AG04450 (cell line): ENCODE data around the gene FMN2. TPM values are rescaled to one million over a fixed set of nuclear protein-coding genes. Genes with fewer than 3 reads are reported as not detected.

Source experiments
- CTCF ChIA-PET: fragments of 300-600, 350-600 bp; formaldehyde crosslinking; extraction: SDS; loops from one replicate; lab custom pipeline; 2022; ENCODE audit warnings: antibody characterized with exemption, inconsistent platforms; lab: Charles Lee
- POLR2A ChIA-PET: fragments of 350-600 bp; formaldehyde crosslinking; extraction: SDS; loops from one replicate; lab custom pipeline; 2021; ENCODE audit warnings: antibody characterized with exemption, inconsistent platforms; lab: Yijun Ruan, JAX
- DNase-seq: peaks from one replicate; pipeline ENCODE4 v3.0.0-alpha.2; 2011; ENCODE audit warnings: low read depth, low spot score
- H3K27ac ChIP-seq: one replicate; pipeline ENCODE4 v1.5.1; 2012; ENCODE audit warnings: low read depth, low read length, control low read depth
- H3K27me3 ChIP-seq: one replicate; pipeline ENCODE4 v1.6.0; 2012; ENCODE audit warnings: low read length; ENCODE audit not compliant: control insufficient read depth, insufficient read depth
- H3K4me3 ChIP-seq: 2 replicates; pipeline ENCODE4 v1.5.1; 2011; ENCODE audit warnings: mild to moderate bottlenecking, low read depth, low read length, control low read depth
- H3K9me3 ChIP-seq: 2 replicates; pipeline ENCODE4 v1.5.1; 2012; ENCODE audit warnings: low read length; ENCODE audit not compliant: control insufficient read depth, insufficient read depth
- CTCF ChIP-seq: IDR thresholded peaks from 2 replicates; pipeline ENCODE4 v1.5.1; 2011; ENCODE audit warnings: low read depth, low read length, control low read depth, inconsistent platforms
- polyA plus RNA-seq: library from polyadenylated mRNA; depleted of rRNA; stranded (reverse); fragments of >200 nt; gene quantifications from 2 replicates; pipeline ENCODE4 v1.2.3, GENCODE V29; 2011

Gene FMN2
- polyA plus RNA-seq, 1 experiment, result 6.9 TPM

GRCh38 chr1:240226102-240226501 is 134.4 kb downstream of the FMN2 start:
- DNase-seq, result no peak
- H3K9me3 ChIP-seq, result peaks cover 6% of the 10 kb centered on the region; the same call in 1 of the 2 replicates
- TF ChIP-seq CTCF, result no peak
- ChIA-PET POLR2A (no interaction called here), CTCF (no interaction called here)
- H3K27ac ChIP-seq, result no peak overlapping the region
- H3K4me3 ChIP-seq, result no peak overlapping the region
- H3K27me3 ChIP-seq, result no peaks in the 10 kb centered on the region

- Histone ChIP-seq H3K27ac (no peak overlapping the region), H3K9me3 (no peaks in the 10 kb centered on the region), H3K4me3 (no peak overlapping the region), H3K27me3 (no peaks in the 10 kb centered on the region)
- no peak for DNase-seq
- ChIA-PET POLR2A (no interaction called here), CTCF (no interaction called here)
- no peak for TF ChIP-seq CTCF
These were observed 139.1 kb downstream of the FMN2 start for GRCh38 chr1:240230816-240231215.

- Histone ChIP-seq H3K9me3 (no peaks in the 10 kb centered on the region), H3K27me3 (no peaks in the 10 kb centered on the region), H3K27ac (no peak overlapping the region), H3K4me3 (no peak overlapping the region)
- DNase-seq, result no peak
- CTCF ChIA-PET, result no interaction called here
- no peak for TF ChIP-seq CTCF
- POLR2A ChIA-PET, result no interaction called here
These were observed 140.8 kb downstream of the FMN2 start for GRCh38 chr1:240232530-240232929.

GRCh38 chr1:240234485-240235210 is 143.0 kb downstream of the FMN2 start:
- POLR2A ChIA-PET, result interaction anchor here (0.6 kb wide), 2 partner anchors 10 to 1406 kb away, joined by 3 read pairs; partner anchors contain the start of genes CHML and OPN3
- no peak for DNase-seq
- CTCF ChIA-PET, result interaction anchor here (1.7 kb wide), 1 partner anchor 45 kb away, joined by 3 read pairs; no protein-coding TSS in a partner anchor
- Histone ChIP-seq H3K27me3 (no peaks in the 10 kb centered on the region), H3K9me3 (no peaks in the 10 kb centered on the region), H3K4me3 (no peak overlapping the region), H3K27ac (peak overlapping the region; percentile 62)
- TF ChIP-seq CTCF, result no peak

- Histone ChIP-seq H3K27ac (no peak overlapping the region), H3K27me3 (no peaks in the 10 kb centered on the region), H3K4me3 (no peak overlapping the region), H3K9me3 (no peaks in the 10 kb centered on the region)
- ChIA-PET CTCF (no interaction called here), POLR2A (no interaction called here)
- no peak for TF ChIP-seq CTCF
- no peak for DNase-seq
These were observed 144.0 kb downstream of the FMN2 start for GRCh38 chr1:240235521-240236288.
